Caco-2 (cell line): ENCODE results near the gene CCDC201. TPM values are rescaled to one million over a fixed set of nuclear protein-coding genes. Genes with fewer than 3 reads are reported as not detected.

Source experiments
- BruUV-seq: library from RNA; stranded (reverse); fragments of 400-500 nt; replicated peaks from 2 replicates; lab custom pipeline; 2021; lab: Mats Ljungman, UMichigan
- CTCF ChIA-PET: fragments of 300-600 bp; sonication (Branson Sonifier 250); formaldehyde crosslinking; loops from one replicate; lab custom pipeline; 2022; ENCODE audit warnings: antibody characterized with exemption; lab: Charles Lee
- POLR2A ChIA-PET: fragments of 300-600 bp; sonication (Branson Sonifier 250); formaldehyde crosslinking; loops from one replicate; lab custom pipeline; 2022; ENCODE audit warnings: antibody characterized with exemption; lab: Charles Lee
- DNase-seq, 2 experiments: peaks; one replicate each; pipeline versions ENCODE4 v3.0.0 to v3.0.0-alpha.2; 2020 to 2022
- H3K27me3 ChIP-seq: replicated peaks from 2 replicates; pipeline ENCODE4 v1.6.0; 2011; ENCODE audit warnings: low read length; ENCODE audit not compliant: control insufficient read depth, insufficient read depth
- H3K36me3 ChIP-seq: 2 replicates; pipeline ENCODE4 v1.5.1; 2011; ENCODE audit warnings: low read length; ENCODE audit not compliant: control insufficient read depth, insufficient read depth
- H3K4me1 ChIP-seq: fragments of 250-450 bp; sonication (Bioruptor Pico); 2 replicates; pipeline ENCODE4 v1.5.1; 2020; ENCODE audit warnings: mild to moderate bottlenecking
- H3K4me3 ChIP-seq: 2 replicates; pipeline ENCODE4 v1.5.1; 2011; ENCODE audit warnings: low read depth, mild to moderate bottlenecking, control low read depth, low read length
- H3K9me3 ChIP-seq: fragments of 250-450 bp; sonication (Bioruptor Pico); 2 replicates; pipeline ENCODE4 v1.5.1; 2020; ENCODE audit warnings: mild to moderate bottlenecking, moderate library complexity
- H3K27ac Mint-ChIP-seq: one replicate; pipeline ENCODE4 v1.8.0; 2022; ENCODE audit warnings: mixed read lengths; ENCODE audit not compliant: unreplicated experiment
- H3K27me3 Mint-ChIP-seq: one replicate; pipeline ENCODE4 v1.8.0; 2022; ENCODE audit warnings: mixed read lengths; ENCODE audit not compliant: insufficient read depth, unreplicated experiment
- H3K36me3 Mint-ChIP-seq: one replicate; pipeline ENCODE4 v1.8.0; 2022; ENCODE audit warnings: mild to moderate bottlenecking, mixed read lengths; ENCODE audit not compliant: insufficient read depth, unreplicated experiment
- H3K4me1 Mint-ChIP-seq: one replicate; pipeline ENCODE4 v1.8.0; 2022; ENCODE audit warnings: low read depth, mixed read lengths; ENCODE audit not compliant: unreplicated experiment
- H3K4me3 Mint-ChIP-seq: one replicate; pipeline ENCODE4 v1.8.0; 2022; ENCODE audit warnings: mild to moderate bottlenecking, moderate library complexity, mixed read lengths; ENCODE audit not compliant: unreplicated experiment
- H3K9me3 Mint-ChIP-seq: one replicate; pipeline ENCODE4 v1.8.0; 2022; ENCODE audit warnings: mixed read lengths; ENCODE audit not compliant: unreplicated experiment
- CTCF ChIP-seq, 2 experiments: fragments of 200-600 bp in 1 of 2; IDR thresholded peaks; 1 replicate in 1 of 2; 2 replicates in 1 of 2; pipeline versions ENCODE4 v1.5.1 to v1.8.0; 2011 to 2022; ENCODE audit warnings: antibody characterized with exemption in 1 of 2, control low read depth in 1 of 2, inconsistent platforms in 1 of 2, low read depth in 1 of 2, low read length in 1 of 2, mild to moderate bottlenecking in 1 of 2, moderate library complexity in 1 of 2; ENCODE audit not compliant: insufficient read depth in 1 of 2, severe bottlenecking in 1 of 2, unreplicated experiment in 1 of 2
- intact Hi-C: fragments of 100-400 bp; cut with micrococcal nuclease; formaldehyde crosslinking; loops from one replicate; pipeline ENCODE4 v1.10.0; 2022; ENCODE audit not compliant: unreplicated experiment
- total RNA-seq: library from RNA; stranded (reverse); gene quantifications from 2 replicates; pipeline ENCODE4 v1.2.3, GENCODE V29; 2022

The CCDC201 gene
- total RNA-seq, 1 experiment from 2014 or later, result not detected

- intact Hi-C loops, result no loop called here
- Histone ChIP-seq H3K4me3 (no peak overlapping the region), H3K4me1 (no peaks in the 10 kb centered on the region), H3K36me3 (no peaks in the 10 kb centered on the region), H3K27me3 (no peaks in the 10 kb centered on the region), H3K9me3 (no peaks in the 10 kb centered on the region)
- Mint-ChIP-seq H3K9me3 (no peaks in the 10 kb centered on the region), H3K4me3 (no peak overlapping the region), H3K36me3 (no peaks in the 10 kb centered on the region), H3K4me1 (no peaks in the 10 kb centered on the region), H3K27me3 (peaks cover 11% of the 10 kb centered on the region), H3K27ac (no peak overlapping the region)
- ChIA-PET POLR2A (no interaction called here), CTCF (no interaction called here)
- TF ChIP-seq CTCF (IDR thresholded peaks at IDR 0.05; ENCODE audit: insufficient read depth in 1 of 2, low read depth in 1 of 2, low read length in 1 of 2, severe bottlenecking in 1 of 2, unreplicated experiment in 1 of 2), result no peak
- no peak for DNase-seq
- BruUV-seq, result no TSS peak
Measured at GRCh38 chr7:45897042-45897690, 24.3 kb upstream of the CCDC201 start.

DNA sequence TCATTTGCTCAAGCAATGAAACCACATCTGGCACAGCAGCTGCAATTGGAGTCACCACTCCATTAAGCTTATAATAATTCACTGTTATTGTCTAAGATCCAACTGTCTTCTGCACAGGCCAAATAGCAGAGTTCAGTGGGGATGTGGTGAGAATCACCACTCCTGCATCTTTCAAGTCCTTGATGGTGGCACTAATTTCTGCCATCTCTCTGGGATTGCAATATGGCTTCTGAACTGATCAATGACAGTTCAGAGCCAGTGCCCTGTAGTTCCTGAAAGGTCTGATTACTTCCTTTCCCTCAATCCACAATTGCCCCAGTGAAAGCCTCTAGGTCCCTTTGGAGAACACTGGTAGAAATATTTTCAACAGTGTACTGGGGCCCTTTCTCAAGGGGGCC is 21.8 kb upstream of the CCDC201 start:
- no peak overlapping the region for H3K27ac Mint-ChIP-seq
- no peaks in the 10 kb centered on the region for H3K9me3 Mint-ChIP-seq
- ChIA-PET CTCF (no interaction called here), POLR2A (no interaction called here)
- TF ChIP-seq CTCF (IDR thresholded peaks at IDR 0.05; ENCODE audit: insufficient read depth in 1 of 2, low read depth in 1 of 2, low read length in 1 of 2, severe bottlenecking in 1 of 2, unreplicated experiment in 1 of 2), result no peak
- Histone ChIP-seq H3K9me3 (no peaks in the 10 kb centered on the region), H3K4me3 (no peak overlapping the region), H3K27me3 (no peaks in the 10 kb centered on the region), H3K4me1 (no peaks in the 10 kb centered on the region), H3K36me3 (no peaks in the 10 kb centered on the region)
- H3K36me3 Mint-ChIP-seq, result no peaks in the 10 kb centered on the region
- DNase-seq, result no peak
- BruUV-seq, result no TSS peak
- H3K4me1 Mint-ChIP-seq, result no peaks in the 10 kb centered on the region
- intact Hi-C loops, result no loop called here
- H3K4me3 Mint-ChIP-seq, result no peak overlapping the region
- H3K27me3 Mint-ChIP-seq, result peaks cover 17% of the 10 kb centered on the region

GRCh38 chr7:45893996-45894664 is 21.2 kb upstream of the CCDC201 start:
- no peak for DNase-seq
- no TSS peak for BruUV-seq
- no peak for TF ChIP-seq CTCF (IDR thresholded peaks at IDR 0.05; ENCODE audit: insufficient read depth in 1 of 2, low read depth in 1 of 2, low read length in 1 of 2, severe bottlenecking in 1 of 2, unreplicated experiment in 1 of 2)
- no peaks in the 10 kb centered on the region for H3K36me3 ChIP-seq
- no peak overlapping the region for H3K4me3 ChIP-seq
- ChIA-PET POLR2A (no interaction called here), CTCF (no interaction called here)
- no peaks in the 10 kb centered on the region for H3K36me3 Mint-ChIP-seq
- H3K27me3 Mint-ChIP-seq, result peaks cover 22% of the 10 kb centered on the region
- no peaks in the 10 kb centered on the region for H3K4me1 Mint-ChIP-seq
- no peaks in the 10 kb centered on the region for H3K9me3 Mint-ChIP-seq
- no peak overlapping the region for H3K27ac Mint-ChIP-seq
- H3K27me3 ChIP-seq, result no peaks in the 10 kb centered on the region
- no peaks in the 10 kb centered on the region for H3K9me3 ChIP-seq
- no peak overlapping the region for H3K4me3 Mint-ChIP-seq
- intact Hi-C loops, result no loop called here
- no peaks in the 10 kb centered on the region for H3K4me1 ChIP-seq
